K562 (cell line): Measurements from ENCODE around the gene ZSCAN22. TPM values are rescaled to one million over a fixed set of nuclear protein-coding genes. Genes with fewer than 3 reads are reported as not detected.

ENCODE experiments used
- ATAC-seq: fragments of 200-7000 bp; cut with Tn5 transposase; 3 replicates; pipeline ENCODE4 v1.9.1; 2020; ENCODE audit warnings: moderate library complexity
- BruUV-seq: library from RNA; stranded (reverse); fragments of 400-500 nt; replicated peaks from 2 replicates; lab custom pipeline; 2021; lab: Mats Ljungman, UMichigan
- CTCF ChIA-PET: fragments of 300-600 bp; formaldehyde crosslinking; extraction: SDS; loops from one replicate; lab custom pipeline; 2021; ENCODE audit warnings: low intra/inter-chr PET ratio; lab: Yijun Ruan, JAX
- POLR2A ChIA-PET: fragments of 300-600, 350-650 bp; sonication (Branson Sonifier 250); formaldehyde crosslinking; extraction: SDS; loops from one replicate; lab custom pipeline; 2021; ENCODE audit warnings: antibody characterized with exemption, inconsistent platforms; lab: Yijun Ruan, JAX
- DNase-seq, 4 experiments: peaks; one replicate each; pipeline versions ENCODE4 v3.0.0 to v3.0.0-alpha.2; 2011 to 2018; ENCODE audit warnings: low spot score in 3 of 4, mixed read lengths in 3 of 4; ENCODE audit errors: extremely low read depth in 1 of 4
- FAIRE-seq: peaks from 2 replicates; lab custom pipeline; 2011; peaks lifted over from hg19 to GRCh38; lab: Jason Lieb, UNC
- H2AFZ ChIP-seq: 2 replicates; pipeline ENCODE4 v1.6.0; 2011; ENCODE audit warnings: low read depth, low read length, control low read depth, inconsistent platforms
- H3K27ac ChIP-seq: fragments of 200-600 bp; 3 replicates; pipeline ENCODE4 v1.8.0; 2011; ENCODE audit warnings: low read depth, mild to moderate bottlenecking, control low read depth, inconsistent platforms, low read length, moderate library complexity, mixed read lengths; ENCODE audit errors: extremely low read depth
- H3K27me3 ChIP-seq, 2 experiments: fragments of 300-600 bp in 1 of 2; 2 replicates in 1 of 2; 3 replicates in 1 of 2; pipeline versions ENCODE4 v1.6.0 to v1.8.0; 2011; ENCODE audit warnings: inconsistent platforms in 2 of 2, low read length in 2 of 2, mild to moderate bottlenecking in 1 of 2, mixed read lengths in 1 of 2, moderate library complexity in 1 of 2; ENCODE audit not compliant: control insufficient read depth in 2 of 2, insufficient read depth in 2 of 2
- H3K36me3 ChIP-seq: fragments of 300-600 bp; 3 replicates; pipeline ENCODE4 v1.8.0; 2011; ENCODE audit warnings: mild to moderate bottlenecking, low read length, inconsistent platforms; ENCODE audit not compliant: control insufficient read depth, insufficient read depth
- H3K4me1 ChIP-seq, 2 experiments: fragments of 200-600 bp in 1 of 2; replicated peaks in 1 of 2; 2 replicates in 1 of 2; 3 replicates in 1 of 2; pipeline versions ENCODE4 v1.5.1 to v1.8.0; 2011; ENCODE audit warnings: inconsistent platforms in 2 of 2, low read length in 2 of 2, mild to moderate bottlenecking in 1 of 2, mixed read lengths in 1 of 2, moderate library complexity in 1 of 2; ENCODE audit not compliant: control insufficient read depth in 2 of 2, insufficient read depth in 2 of 2
- H3K4me2 ChIP-seq: 2 replicates; pipeline ENCODE4 v1.6.1; 2011; ENCODE audit warnings: low read length, control low read depth, inconsistent platforms, mixed read lengths; ENCODE audit not compliant: insufficient read depth
- H3K4me3 ChIP-seq: fragments of 200-600 bp; sonication (generic), shearing (Covaris generic); 2 replicates; pipeline ENCODE4 v1.5.1; 2016; ENCODE audit warnings: control low read depth, inconsistent platforms
- H3K79me2 ChIP-seq: fragments of 200-600 bp; 3 replicates; pipeline ENCODE4 v1.8.0; 2011; ENCODE audit warnings: low read length, inconsistent platforms; ENCODE audit not compliant: control insufficient read depth, insufficient read depth
- H3K9ac ChIP-seq, 2 experiments: 2 replicates each; pipeline versions ENCODE4 v1.6.0 to v1.6.1; 2011; ENCODE audit warnings: low read depth in 2 of 2, low read length in 2 of 2, control low read depth in 1 of 2, inconsistent platforms in 1 of 2, mild to moderate bottlenecking in 1 of 2, mixed read lengths in 1 of 2; ENCODE audit not compliant: insufficient read depth in 1 of 2
- H3K9me1 ChIP-seq: one replicate; pipeline ENCODE4 v1.6.0; 2011; ENCODE audit warnings: inconsistent platforms, mild to moderate bottlenecking, low read length, moderate library complexity; ENCODE audit not compliant: control insufficient read depth, insufficient read depth
- H3K9me3 ChIP-seq: replicated peaks from 2 replicates; pipeline ENCODE4 v1.5.1; 2011; ENCODE audit warnings: low read depth, low read length, inconsistent platforms; ENCODE audit not compliant: control insufficient read depth, insufficient read depth
- H4K20me1 ChIP-seq: replicated peaks from 2 replicates; pipeline ENCODE4 v1.6.1; 2011; ENCODE audit warnings: low read length, inconsistent platforms, mixed read lengths; ENCODE audit not compliant: control insufficient read depth, insufficient read depth
- ARID1B ChIP-seq: fragments of 450-650 bp; IDR thresholded peaks from 2 replicates; pipeline ENCODE4 v1.6.1; 2016; ENCODE audit warnings: antibody characterized with exemption, mild to moderate bottlenecking, inconsistent platforms
- CHD1 ChIP-seq: fragments of 200-600 bp; sonication (generic); IDR thresholded peaks from one replicate; pipeline ENCODE4 v1.6.1; 2012; ENCODE audit warnings: mild to moderate bottlenecking, moderate library complexity, low read length, inconsistent platforms
- FOXJ2 ChIP-seq: fragments of 200-800 bp; sonication (Bioruptor generic); IDR thresholded peaks from 2 replicates; pipeline ENCODE4 v1.6.1; 2016; ENCODE audit warnings: missing genetic modification characterization, missing compliant biosample characterization
- POLR2G ChIP-seq: fragments of 200-400 bp; formaldehyde crosslinking; IDR thresholded peaks from 2 replicates; pipeline ENCODE4 v1.6.1; 2017; ENCODE audit warnings: low read depth, mild to moderate bottlenecking, antibody characterized with exemption, low read length, moderate library complexity
- TOE1 ChIP-seq, 2 experiments: fragments of 450-650 bp in 1 of 2; sonication (generic) in 1 of 2; formaldehyde crosslinking in 1 of 2; IDR thresholded peaks; 2 replicates each; pipeline versions ENCODE4 v1.7.1 to v1.8.0; 2016 to 2022; ENCODE audit warnings: borderline replicate concordance in 2 of 2, mild to moderate bottlenecking in 2 of 2, antibody characterized with exemption in 1 of 2, inconsistent platforms in 1 of 2, low read depth in 1 of 2, missing genetic modification reagents in 1 of 2, moderate library complexity in 1 of 2
- ZBED1 ChIP-seq: IDR thresholded peaks from 2 replicates; pipeline ENCODE4 v1.6.1; 2014
- WGBS: fragments of 100-300 bp; shearing (Covaris generic); methylation state at CpG from one replicate; pipeline ENCODE4 v1.1.6; 2016; ENCODE audit warnings: low coverage, mixed read lengths; ENCODE audit not compliant: insufficient coverage; ENCODE audit errors: missing lambda C conversion rate; 5-methylcytosine and 5-hydroxymethylcytosine counted together
- in situ Hi-C: fragments of 300-500 bp; cut with MboI; formaldehyde crosslinking; loops from 4 replicates; pipeline ENCODE4 v1.15.0; 2018; ENCODE audit warnings: inconsistent platforms, mixed read lengths
- intact Hi-C: fragments of 100-400 bp; cut with micrococcal nuclease; formaldehyde crosslinking; loops from 2 replicates; pipeline ENCODE4 v1.14.2; 2022
- polyA plus RNA-seq, 8 experiments: library from polyadenylated mRNA; depleted of rRNA in 4 of 8; stranded (reverse) in 5 of 8; unstranded in 3 of 8; fragments of >200 nt; fragmentation: Nextera tagmentation in 2 of 8; fragmentation: Illumina TruSeq in 1 of 8; extraction: Ambion mirVana in 2 of 8; extraction: Trizol in 1 of 8; gene quantifications; 2 replicates each; pipeline versions ENCODE4 v1.2.1 to v1.2.3, GENCODE V29; 2011 to 2014; ENCODE audit warnings: inconsistent platforms in 1 of 8, missing spikeins in 1 of 8
- total RNA-seq, 7 experiments: library from RNA; depleted of rRNA in 6 of 7; stranded (reverse); fragments of >200 nt in 6 of 7; fragmentation: Illumina TruSeq in 2 of 7; extraction: Trizol in 2 of 7; gene quantifications; 2 replicates each; pipeline versions ENCODE4 v1.2.1 to v1.2.3, GENCODE V29; 2011 to 2021; ENCODE audit warnings: low replicate concordance in 1 of 7
- TF ChIP-seq, protein P1 (sequence below): sonication (generic); formaldehyde crosslinking; IDR thresholded peaks from 2 replicates; pipeline ENCODE4 v1.8.0; 2022; ENCODE audit warnings: mild to moderate bottlenecking, missing genetic modification reagents
- TF ChIP-seq, protein P2 (sequence below): sonication (generic); formaldehyde crosslinking; IDR thresholded peaks from 2 replicates; pipeline ENCODE4 v1.8.0; 2022; ENCODE audit warnings: mild to moderate bottlenecking, low read depth, missing genetic modification reagents
- TF ChIP-seq, protein P3 (sequence below): sonication (generic); formaldehyde crosslinking; IDR thresholded peaks from 2 replicates; pipeline ENCODE4 v1.8.0; 2022; ENCODE audit warnings: missing genetic modification reagents, mild to moderate bottlenecking, moderate library complexity, borderline replicate concordance

ZSCAN22 gene
- total and polyA plus RNA-seq, 9 of the 15 experiments (the other 6 are each of a cell fraction or from before 2014, with no cell fraction given), result 0.98 to 5.3 (median 3.0) TPM

DNA sequence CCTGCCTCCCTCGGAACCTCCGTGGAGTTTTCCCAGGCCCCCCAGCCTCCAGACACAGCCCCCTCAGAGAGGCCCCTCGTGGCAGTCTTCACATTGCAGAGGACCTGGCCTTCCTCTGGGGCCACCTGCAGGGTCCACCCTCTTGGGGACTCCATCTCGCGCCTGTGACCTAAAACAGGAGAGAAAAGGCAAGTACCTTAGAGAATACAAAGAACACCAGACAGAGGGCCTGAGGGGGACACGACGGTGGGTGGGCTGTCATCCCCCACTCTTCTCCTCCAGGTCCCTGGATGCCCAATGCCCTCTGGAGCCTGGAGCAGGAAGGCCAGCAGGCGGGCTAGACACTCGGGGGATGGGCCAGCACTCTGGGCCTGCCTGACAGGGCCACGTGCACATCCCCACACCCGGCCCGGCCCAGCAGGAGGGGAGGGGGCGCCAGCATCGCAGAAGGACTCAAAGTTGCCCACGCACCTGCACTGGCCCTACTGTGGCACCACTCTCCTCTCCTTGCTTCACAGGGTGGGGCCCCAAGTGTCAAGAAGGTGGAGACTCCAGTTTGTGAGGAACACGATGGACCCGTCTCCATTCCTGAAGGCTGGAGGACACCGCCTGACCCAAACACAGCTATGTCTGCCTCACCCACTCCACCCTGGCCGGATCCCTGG, 30.8 kb downstream of the ZSCAN22 start:
- Histone ChIP-seq H4K20me1 (no peaks in the 10 kb centered on the region), H3K27ac (no peak overlapping the region), H3K4me3 (no peak overlapping the region), H3K4me2 (no peak overlapping the region)
- no peak for ATAC-seq
- TF ChIP-seq ZBED1 (no peak), POLR2G (peak; percentile 56)
- TF ChIP-seq, all 486 proteins: peak for 1
- Histone ChIP-seq H3K9me3 (no peaks in the 10 kb centered on the region), H3K9ac (no peak overlapping the region; a peak in 1 of 4 replicates), H3K9me1 (no peaks in the 10 kb centered on the region), H3K36me3 (no peaks in the 10 kb centered on the region), H3K79me2 (peaks cover 7% of the 10 kb centered on the region; the same call in 1 of the 3 replicates), H3K4me1 (peaks cover 7 to 39% of the 10 kb centered on the region in 2 experiments; a peak in 3 of 5 replicates), H3K27me3 (no peaks in the 10 kb centered on the region), H2AFZ (no peak overlapping the region)
- intact Hi-C loops, result no loop called here
- BruUV-seq, result no TSS peak
- CTCF ChIA-PET, result no interaction called here
- WGBS, result 73% methylated on average over 16 of the region's 19 CpGs
- POLR2A ChIA-PET, result no interaction called here
- FAIRE-seq (no peak), DNase-seq (no peak)
- in situ Hi-C loops, result no loop called here

- peak overlapping the region; percentile 97 for H3K27ac ChIP-seq
- H2AFZ ChIP-seq, result peak overlapping the region; percentile 92
- in situ Hi-C loops (no loop called here), intact Hi-C loops (loop anchor here (2.0 kb wide), 2 partner anchors 19 to 57 kb away; partner anchors contain the start of genes ERVK3-1 and ZNF837)
- H3K4me2 ChIP-seq, result peak overlapping the region; percentile 97
- H3K9ac ChIP-seq, result peak overlapping the region; percentile 97 to 99
- peak overlapping the region; percentile 65 for H3K4me3 ChIP-seq
- H3K4me1 ChIP-seq, result peaks cover 7 to 41% of the 10 kb centered on the region in 2 experiments; a peak in 3 of 5 replicates
- WGBS, result 8% methylated on average over 26 of the region's 28 CpGs
- H3K36me3 ChIP-seq, result no peaks in the 10 kb centered on the region
- H3K9me1 ChIP-seq, result no peaks in the 10 kb centered on the region
- ATAC-seq (peak; percentile 60), FAIRE-seq (no peak), DNase-seq (peak; percentile 64 to 69 (median 66))
- ChIA-PET CTCF (no interaction called here), POLR2A (interaction anchor here (0.7 to 1.9 kb wide), 11 partner anchors 9 to 133 kb away, joined by 3 to 20 read pairs (median 5); partner anchors contain the start of genes RPS5, ZNF544 and ZSCAN22)
- no TSS peak for BruUV-seq
- no peaks in the 10 kb centered on the region for H4K20me1 ChIP-seq
- peaks cover 7% of the 10 kb centered on the region; the same call in 1 of the 3 replicates for H3K79me2 ChIP-seq
- H3K9me3 ChIP-seq, result no peaks in the 10 kb centered on the region
- H3K27me3 ChIP-seq, result no peaks in the 10 kb centered on the region
- TF ChIP-seq ARID1B, result peak; percentile 41; the same call in 1 of the 2 replicates
- TF ChIP-seq FOXJ2 (tag), result 0 out of 2 replicates have a peak, but pooled peaks have one; percentile 22
- TF ChIP-seq, protein P1, sequence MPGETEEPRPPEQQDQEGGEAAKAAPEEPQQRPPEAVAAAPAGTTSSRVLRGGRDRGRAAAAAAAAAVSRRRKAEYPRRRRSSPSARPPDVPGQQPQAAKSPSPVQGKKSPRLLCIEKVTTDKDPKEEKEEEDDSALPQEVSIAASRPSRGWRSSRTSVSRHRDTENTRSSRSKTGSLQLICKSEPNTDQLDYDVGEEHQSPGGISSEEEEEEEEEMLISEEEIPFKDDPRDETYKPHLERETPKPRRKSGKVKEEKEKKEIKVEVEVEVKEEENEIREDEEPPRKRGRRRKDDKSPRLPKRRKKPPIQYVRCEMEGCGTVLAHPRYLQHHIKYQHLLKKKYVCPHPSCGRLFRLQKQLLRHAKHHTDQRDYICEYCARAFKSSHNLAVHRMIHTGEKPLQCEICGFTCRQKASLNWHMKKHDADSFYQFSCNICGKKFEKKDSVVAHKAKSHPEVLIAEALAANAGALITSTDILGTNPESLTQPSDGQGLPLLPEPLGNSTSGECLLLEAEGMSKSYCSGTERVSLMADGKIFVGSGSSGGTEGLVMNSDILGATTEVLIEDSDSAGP (CRISPR knock-in tag), result 0 out of 2 replicates have a peak, but pooled peaks have one; percentile 50
- TF ChIP-seq, protein P2, sequence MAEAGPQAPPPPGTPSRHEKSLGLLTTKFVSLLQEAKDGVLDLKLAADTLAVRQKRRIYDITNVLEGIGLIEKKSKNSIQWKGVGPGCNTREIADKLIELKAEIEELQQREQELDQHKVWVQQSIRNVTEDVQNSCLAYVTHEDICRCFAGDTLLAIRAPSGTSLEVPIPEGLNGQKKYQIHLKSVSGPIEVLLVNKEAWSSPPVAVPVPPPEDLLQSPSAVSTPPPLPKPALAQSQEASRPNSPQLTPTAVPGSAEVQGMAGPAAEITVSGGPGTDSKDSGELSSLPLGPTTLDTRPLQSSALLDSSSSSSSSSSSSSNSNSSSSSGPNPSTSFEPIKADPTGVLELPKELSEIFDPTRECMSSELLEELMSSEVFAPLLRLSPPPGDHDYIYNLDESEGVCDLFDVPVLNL (CRISPR knock-in tag), result peak; percentile 72
- TF ChIP-seq, protein P3, sequence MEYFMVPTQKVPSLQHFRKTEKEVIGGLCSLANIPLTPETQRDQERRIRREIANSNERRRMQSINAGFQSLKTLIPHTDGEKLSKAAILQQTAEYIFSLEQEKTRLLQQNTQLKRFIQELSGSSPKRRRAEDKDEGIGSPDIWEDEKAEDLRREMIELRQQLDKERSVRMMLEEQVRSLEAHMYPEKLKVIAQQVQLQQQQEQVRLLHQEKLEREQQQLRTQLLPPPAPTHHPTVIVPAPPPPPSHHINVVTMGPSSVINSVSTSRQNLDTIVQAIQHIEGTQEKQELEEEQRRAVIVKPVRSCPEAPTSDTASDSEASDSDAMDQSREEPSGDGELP (CRISPR knock-in tag), result peak; percentile 82; the same call in 1 of the 2 replicates
- TF ChIP-seq CHD1, result no peak
- TF ChIP-seq TOE1 (IDR thresholded peaks at IDR 0.05; ENCODE audit: borderline replicate concordance), result no peak
- TF ChIP-seq TOE1 (CRISPR knock-in tag; IDR thresholded peaks at IDR 0.05; ENCODE audit: borderline replicate concordance, low read depth), result no peak
These were observed 35.1 kb downstream of the ZSCAN22 start for GRCh38 chr19:58361900-58362271.
